Measurements from ENCODE around the gene MC5R.

MC5R gene

GRCh38 chr18:13823707-13824395, at the start of gene MC5R:
Gene MC5R, plus strand, starts transcription at chr18:13824149. Its CDS starts 1,617 bp downstream, at chr18:13825766.
- DNase-seq = peak; percentile 77

- DNase-seq = no peak
Observed at GRCh38 chr18:13775058-13775457, 48.9 kb upstream of the MC5R start.

DNA sequence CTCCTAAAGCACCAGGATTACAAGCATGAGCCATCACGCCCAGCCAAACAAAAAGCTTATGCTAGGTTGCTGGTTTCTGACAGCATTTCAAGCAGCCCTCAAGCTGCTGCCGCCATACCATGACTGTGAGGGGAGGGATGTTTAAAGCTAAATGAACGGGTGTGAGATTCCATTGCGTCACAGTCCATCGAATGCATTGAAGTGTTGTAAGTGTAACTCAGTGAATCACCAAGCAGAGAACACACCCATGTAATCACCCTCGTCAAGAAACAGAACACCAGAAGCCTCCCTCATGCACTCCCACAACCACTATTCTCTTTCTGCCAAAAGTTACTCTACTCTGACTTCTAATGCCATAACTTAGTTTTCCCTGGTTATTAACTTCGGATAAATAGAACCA, 32.8 kb upstream of the MC5R start:
- DNase-seq = no peak

DNA sequence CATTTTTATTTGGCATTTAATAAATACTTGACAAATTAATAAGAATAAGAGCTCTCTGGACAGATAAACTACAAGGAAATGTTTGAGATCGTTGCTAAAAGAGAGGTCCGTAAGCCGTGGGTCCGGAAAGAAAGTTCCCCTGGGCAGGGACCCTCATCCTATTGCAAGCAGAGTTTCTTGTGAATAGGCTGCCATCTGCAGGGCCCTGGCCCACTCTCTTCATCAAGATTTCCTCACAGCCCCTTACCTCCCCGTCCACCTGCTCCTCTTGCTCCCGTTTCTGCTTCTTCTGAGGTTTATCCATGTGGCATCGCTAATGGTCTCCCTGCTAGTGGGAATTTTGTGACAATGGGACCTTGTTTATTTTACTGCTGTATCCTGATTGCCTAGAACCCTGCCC, 30.1 kb upstream of the MC5R start:
- no peak for DNase-seq

GRCh38 chr18:13796515-13796914, 27.4 kb upstream of the MC5R start:
- no peak for DNase-seq

GRCh38 chr18:13797157-13797611, 26.8 kb upstream of the MC5R start:
- DNase-seq = no peak

- no peak for DNase-seq
Observed at GRCh38 chr18:13799396-13799795, 24.6 kb upstream of the MC5R start.

- no peak for DNase-seq
Observed at GRCh38 chr18:13800505-13801259, 23.3 kb upstream of the MC5R start.

DNA sequence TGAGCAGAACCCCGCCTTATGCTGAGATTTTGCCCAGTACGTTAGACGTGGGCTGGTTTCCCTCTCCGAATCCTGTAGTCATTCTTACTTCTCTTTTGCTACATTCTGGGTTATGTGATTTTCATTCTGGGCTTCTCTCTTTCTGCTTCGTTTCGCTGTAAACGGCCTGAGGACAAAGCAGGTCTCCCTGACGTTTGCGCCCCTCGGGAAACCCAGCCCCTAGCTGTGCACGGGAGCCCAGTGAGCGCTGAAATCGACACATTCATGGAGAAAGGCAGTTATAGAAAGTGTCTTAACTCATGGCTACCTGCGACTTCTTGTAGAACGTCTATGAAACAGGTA, 22.7 kb upstream of the MC5R start:
- no peak for DNase-seq

- no peak for DNase-seq
Observed at GRCh38 chr18:13804305-13804704, 19.6 kb upstream of the MC5R start.

GRCh38 chr18:13808294-13809042, 15.5 kb upstream of the MC5R start:
- DNase-seq = no peak

DNA sequence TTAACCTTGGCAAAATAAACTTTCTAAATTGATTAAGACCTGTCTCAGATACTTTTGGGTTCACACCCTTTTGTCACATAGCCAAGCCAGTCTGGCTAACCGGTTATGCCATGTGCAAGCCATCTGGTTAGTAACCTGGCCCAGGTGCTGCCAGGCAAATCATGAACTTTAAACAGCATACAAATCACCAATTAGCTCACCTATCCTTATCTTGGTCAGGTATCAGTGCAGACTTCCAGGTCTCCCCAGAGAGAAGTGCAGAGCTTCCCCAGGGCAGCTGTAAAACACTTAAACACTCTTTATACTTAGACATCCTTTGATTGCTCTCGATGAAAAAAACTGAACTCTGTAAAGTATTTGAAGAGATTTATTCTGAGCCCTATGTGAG, 14.9 kb upstream of the MC5R start:
- DNase-seq = no peak

DNA sequence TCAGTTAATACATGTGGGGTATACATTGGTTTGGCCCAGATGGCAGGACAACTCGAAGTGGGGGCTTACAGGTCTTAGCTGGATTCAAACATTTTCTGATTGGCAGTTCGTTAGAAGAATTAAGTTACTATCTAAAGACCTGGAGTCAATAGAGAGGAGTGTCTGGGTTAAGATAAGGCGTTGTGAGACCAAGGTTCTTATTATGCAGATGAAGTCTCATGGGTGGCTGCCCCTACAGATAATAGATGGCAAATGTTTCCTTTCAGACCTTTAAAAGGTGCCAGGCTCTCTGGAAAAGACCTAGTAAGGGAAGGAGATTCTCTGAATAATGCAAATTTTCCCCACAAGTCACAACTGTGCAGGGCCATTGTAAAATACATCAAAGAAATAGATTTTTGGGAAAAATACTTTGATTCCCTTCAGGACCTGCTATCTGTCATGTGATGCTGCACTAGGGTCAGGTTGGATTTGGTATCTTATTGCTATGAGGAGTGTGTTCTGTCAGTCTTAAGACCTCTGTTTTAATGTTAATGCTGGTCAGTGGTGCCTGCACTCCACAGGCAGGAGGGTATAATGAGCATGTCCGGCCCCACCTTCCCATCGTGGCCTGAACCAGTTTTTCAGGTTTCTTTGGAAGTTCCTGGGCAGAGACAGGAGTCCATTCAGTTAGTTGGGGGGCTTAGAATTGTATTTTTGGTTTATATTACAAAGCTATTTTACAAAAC, 14.3 kb upstream of the MC5R start:
- DNase-seq = no peak

- no peak for DNase-seq
Observed at GRCh38 chr18:13810950-13811485, 12.9 kb upstream of the MC5R start.

GRCh38 chr18:13811993-13812392, 12.0 kb upstream of the MC5R start:
- DNase-seq = peak; percentile 23

DNA sequence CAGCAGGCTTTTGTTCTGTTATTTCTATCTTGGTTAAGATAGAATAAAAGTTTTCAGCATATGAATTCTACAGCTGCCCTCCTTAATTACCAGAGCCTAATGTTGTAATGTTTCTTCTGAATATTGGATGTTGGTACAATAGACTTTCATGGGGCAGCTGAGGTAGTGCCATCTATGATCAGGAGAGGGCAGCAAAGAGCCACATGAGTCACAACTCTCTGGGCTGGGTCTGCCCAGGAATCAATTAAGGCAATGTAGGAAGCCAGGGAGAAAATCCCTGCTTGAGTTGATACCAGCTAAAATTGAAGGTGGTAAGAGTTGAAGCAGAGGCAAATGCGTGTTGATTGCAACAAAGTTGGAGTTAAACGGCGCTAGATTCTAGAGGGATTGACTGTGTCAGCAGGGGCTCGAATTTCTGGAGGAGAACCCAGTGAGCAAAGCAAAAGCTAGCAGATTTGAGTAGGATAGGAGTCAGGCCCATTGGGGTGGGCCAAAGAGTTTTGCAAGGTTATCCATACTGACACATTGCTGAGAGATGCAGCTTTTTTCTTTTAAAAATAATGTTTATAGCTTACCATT, 10.6 kb upstream of the MC5R start:
- DNase-seq = peak; percentile 85

DNA sequence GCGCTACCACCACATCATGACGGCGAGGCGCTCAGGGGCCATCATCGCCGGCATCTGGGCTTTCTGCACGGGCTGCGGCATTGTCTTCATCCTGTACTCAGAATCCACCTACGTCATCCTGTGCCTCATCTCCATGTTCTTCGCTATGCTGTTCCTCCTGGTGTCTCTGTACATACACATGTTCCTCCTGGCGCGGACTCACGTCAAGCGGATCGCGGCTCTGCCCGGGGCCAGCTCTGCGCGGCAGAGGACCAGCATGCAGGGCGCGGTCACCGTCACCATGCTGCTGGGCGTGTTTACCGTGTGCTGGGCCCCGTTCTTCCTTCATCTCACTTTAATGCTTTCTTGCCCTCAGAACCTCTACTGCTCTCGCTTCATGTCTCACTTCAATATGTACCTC, 2.3 kb downstream of the MC5R start:
- no peak for DNase-seq

- peak; percentile 19 for DNase-seq
Observed at GRCh38 chr18:13831864-13832508, 8.0 kb downstream of the MC5R start.

DNA sequence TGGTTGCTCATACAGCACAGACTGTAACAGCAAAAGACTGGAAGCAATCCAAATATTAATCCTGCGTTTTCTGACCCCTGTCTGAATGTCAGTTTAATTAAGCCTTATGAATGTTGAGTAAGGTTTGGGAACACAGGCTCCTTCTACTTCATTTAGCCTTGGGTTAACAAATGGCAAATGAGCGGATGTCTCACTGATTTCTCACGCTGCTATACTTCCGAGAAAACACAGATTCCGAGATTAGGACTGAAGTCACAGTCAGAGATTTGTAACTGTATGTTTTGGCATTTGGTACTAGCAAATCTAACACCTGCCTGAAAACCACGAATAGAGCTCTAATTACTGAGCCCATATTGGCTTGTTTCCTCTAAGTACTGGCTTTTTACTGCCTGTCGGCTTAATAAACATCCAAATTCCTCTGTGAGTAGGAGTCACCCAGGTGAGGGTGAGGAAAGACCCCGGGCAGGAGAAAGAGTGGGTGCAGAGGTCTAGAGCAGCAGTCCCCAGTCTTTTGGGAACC, 10.6 kb downstream of the MC5R start:
- DNase-seq = no peak

GRCh38 chr18:13835202-13835601, 11.3 kb downstream of the MC5R start:
- DNase-seq = no peak

DNA sequence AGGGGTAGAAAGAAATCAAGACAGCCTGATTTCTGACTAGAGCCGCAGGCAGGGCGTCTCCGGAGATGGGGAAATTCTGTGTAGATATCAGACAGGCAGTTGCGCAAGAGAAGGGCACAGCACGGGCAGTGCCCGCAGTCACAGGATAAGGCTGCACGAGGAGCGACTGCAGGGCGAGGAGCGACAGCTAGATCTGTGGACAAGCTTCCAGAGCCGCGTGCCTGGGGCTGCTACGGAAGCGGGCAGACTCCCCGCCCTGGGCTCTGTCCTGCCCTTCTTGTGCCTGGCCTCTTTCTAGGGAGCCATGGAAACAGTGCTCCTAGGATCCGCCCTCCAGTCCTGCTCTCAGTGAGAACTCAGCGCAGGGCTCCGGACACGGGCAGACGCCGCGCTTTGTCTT, 12.6 kb downstream of the MC5R start:
- no peak for DNase-seq

DNA sequence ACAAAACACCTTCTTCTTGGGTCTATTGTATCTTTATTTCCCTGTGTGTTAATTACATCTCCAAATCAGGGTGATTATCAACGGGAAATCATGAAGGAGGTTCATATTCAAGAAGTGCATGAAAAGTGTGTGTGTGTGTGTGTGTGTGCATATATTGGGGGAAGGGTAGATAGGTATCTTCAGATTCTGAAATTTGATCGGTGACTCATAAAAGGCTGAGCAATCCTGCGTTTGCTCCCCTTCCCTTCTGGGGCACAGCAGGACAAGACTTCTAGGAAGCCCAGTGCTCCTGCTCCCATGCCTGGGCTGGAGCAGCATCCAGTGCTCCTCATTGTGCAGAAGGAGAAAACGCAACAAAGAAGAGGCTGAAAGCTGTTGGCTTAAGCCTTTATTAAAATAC, 25.8 kb downstream of the MC5R start:
- no peak for DNase-seq

Data from OCI-M1 (cell line).